ENCODE measurements around the gene MDP1.
"Not testable (repeated sequence)": the region's sequence is repeated elsewhere in the genome, so short reads cannot be mapped to it uniquely, and the experiment has no call there.

Gene MDP1

GRCh38 chr14:24219080-24219479, 3.2 kb upstream of the MDP1 start:
- H3K4me1 ChIP-seq (ENCODE audit: insufficient read depth, low read length): peaks cover 10% of the 10 kb centered on the region
- no peaks in the 10 kb centered on the region for H3K27me3 ChIP-seq (ENCODE audit: control insufficient read depth in 1 of 2, insufficient read depth in 2 of 2, low read length in 2 of 2)
- H3K27ac ChIP-seq (ENCODE audit: low read depth, low read length): no peak overlapping the region
- H3K4me3 ChIP-seq (ENCODE audit: low read depth in 1 of 2, low read length in 2 of 2): no peak overlapping the region
- no peaks in the 10 kb centered on the region for H3K9me3 ChIP-seq (ENCODE audit: low read length)
- H3K36me3 ChIP-seq (ENCODE audit: insufficient read depth, low read length): peaks cover 6% of the 10 kb centered on the region
- no peak overlapping the region for H3K9ac ChIP-seq (ENCODE audit: low read length)

GRCh38 chr14:24216876-24217275, 1.0 kb upstream of the MDP1 start:
- H3K27ac ChIP-seq (ENCODE audit: low read depth, low read length); H3K9me3 ChIP-seq (ENCODE audit: low read length); H3K27me3 ChIP-seq (ENCODE audit: control insufficient read depth in 1 of 2, insufficient read depth in 2 of 2, low read length in 2 of 2); H3K4me3 ChIP-seq (ENCODE audit: low read depth in 1 of 2, low read length in 2 of 2); H3K9ac ChIP-seq (ENCODE audit: low read length); H3K36me3 ChIP-seq (ENCODE audit: insufficient read depth, low read length): not testable (repeated sequence)
- peaks cover 17% of the 10 kb centered on the region for H3K4me1 ChIP-seq (ENCODE audit: insufficient read depth, low read length)

GRCh38 chr14:24216345-24216699, 456 bp upstream of the MDP1 start:
- Histone ChIP-seq H3K9me3 (ENCODE audit: low read length) (no peaks in the 10 kb centered on the region), H3K9ac (ENCODE audit: low read length) (no peak overlapping the region), H3K4me1 (ENCODE audit: insufficient read depth, low read length) (peaks cover 17% of the 10 kb centered on the region), H3K27me3 (ENCODE audit: control insufficient read depth in 1 of 2, insufficient read depth in 2 of 2, low read length in 2 of 2) (no peaks in the 10 kb centered on the region), H3K27ac (ENCODE audit: low read depth, low read length) (peak overlapping the region; percentile 90), H3K4me3 (ENCODE audit: low read depth in 1 of 2, low read length in 2 of 2) (peak overlapping the region in 1 of 2 donors; percentile 81), H3K36me3 (ENCODE audit: insufficient read depth, low read length) (peaks cover 6% of the 10 kb centered on the region)

GRCh38 chr14:24213866-24214662, 1.8 kb downstream of the MDP1 start:
- Histone ChIP-seq H3K27me3 (ENCODE audit: control insufficient read depth in 1 of 2, insufficient read depth in 2 of 2, low read length in 2 of 2) (no peaks in the 10 kb centered on the region), H3K4me1 (ENCODE audit: insufficient read depth, low read length) (peaks cover 17% of the 10 kb centered on the region), H3K36me3 (ENCODE audit: insufficient read depth, low read length) (peaks cover 22% of the 10 kb centered on the region), H3K9me3 (ENCODE audit: low read length) (no peaks in the 10 kb centered on the region), H3K27ac (ENCODE audit: low read depth, low read length) (peak overlapping the region; percentile 98), H3K4me3 (ENCODE audit: low read depth in 1 of 2, low read length in 2 of 2) (peak overlapping the region; percentile 50 to 74), H3K9ac (ENCODE audit: low read length) (peak overlapping the region; percentile 81)

GRCh38 chr14:24212924-24213865, 2.7 kb downstream of the MDP1 start, which contains the start of gene CHMP4A:
Gene CHMP4A, minus strand, starts transcription at chr14:24213488. Its CDS starts 49 bp downstream, at chr14:24213439.
- no peaks in the 10 kb centered on the region for H3K27me3 ChIP-seq (ENCODE audit: control insufficient read depth in 1 of 2, insufficient read depth in 2 of 2, low read length in 2 of 2)
- peaks cover 25% of the 10 kb centered on the region for H3K36me3 ChIP-seq (ENCODE audit: insufficient read depth, low read length)
- peak within 1 kb of the TSS; percentile 98 for H3K27ac ChIP-seq (ENCODE audit: low read depth, low read length)
- peaks cover 17% of the 10 kb centered on the region for H3K4me1 ChIP-seq (ENCODE audit: insufficient read depth, low read length)
- peak within 1 kb of the TSS; percentile 50 to 74 for H3K4me3 ChIP-seq (ENCODE audit: low read depth in 1 of 2, low read length in 2 of 2)
- peak within 1 kb of the TSS; percentile 81 for H3K9ac ChIP-seq (ENCODE audit: low read length)
- H3K9me3 ChIP-seq (ENCODE audit: low read length): no peaks in the 10 kb centered on the region

GRCh38 chr14:24211311-24211710, 4.6 kb downstream of the MDP1 start:
- Histone ChIP-seq H3K27ac (ENCODE audit: low read depth, low read length) (no peak overlapping the region), H3K9ac (ENCODE audit: low read length) (no peak overlapping the region), H3K4me3 (ENCODE audit: low read depth in 1 of 2, low read length in 2 of 2) (no peak overlapping the region), H3K27me3 (ENCODE audit: control insufficient read depth in 1 of 2, insufficient read depth in 2 of 2, low read length in 2 of 2) (no peaks in the 10 kb centered on the region), H3K9me3 (ENCODE audit: low read length) (no peaks in the 10 kb centered on the region), H3K4me1 (ENCODE audit: insufficient read depth, low read length) (peaks cover 16% of the 10 kb centered on the region), H3K36me3 (ENCODE audit: insufficient read depth, low read length) (peaks cover 41% of the 10 kb centered on the region)

GRCh38 chr14:24207625-24208024, 8.2 kb downstream of the MDP1 start:
- H3K9me3 ChIP-seq (ENCODE audit: low read length): no peaks in the 10 kb centered on the region
- peaks cover 50% of the 10 kb centered on the region for H3K36me3 ChIP-seq (ENCODE audit: insufficient read depth, low read length)
- H3K4me3 ChIP-seq (ENCODE audit: low read depth in 1 of 2, low read length in 2 of 2): no peak overlapping the region
- H3K4me1 ChIP-seq (ENCODE audit: insufficient read depth, low read length): no peaks in the 10 kb centered on the region
- H3K27me3 ChIP-seq (ENCODE audit: control insufficient read depth in 1 of 2, insufficient read depth in 2 of 2, low read length in 2 of 2): no peaks in the 10 kb centered on the region
- no peak overlapping the region for H3K9ac ChIP-seq (ENCODE audit: low read length)
- no peak overlapping the region for H3K27ac ChIP-seq (ENCODE audit: low read depth, low read length)

- no peak overlapping the region for H3K27ac ChIP-seq (ENCODE audit: low read depth, low read length)
- no peaks in the 10 kb centered on the region for H3K27me3 ChIP-seq (ENCODE audit: control insufficient read depth in 1 of 2, insufficient read depth in 2 of 2, low read length in 2 of 2)
- no peak overlapping the region for H3K9ac ChIP-seq (ENCODE audit: low read length)
- no peak overlapping the region for H3K4me3 ChIP-seq (ENCODE audit: low read depth in 1 of 2, low read length in 2 of 2)
- no peaks in the 10 kb centered on the region for H3K4me1 ChIP-seq (ENCODE audit: insufficient read depth, low read length)
- H3K36me3 ChIP-seq (ENCODE audit: insufficient read depth, low read length): peaks cover 50% of the 10 kb centered on the region
- H3K9me3 ChIP-seq (ENCODE audit: low read length): no peaks in the 10 kb centered on the region
Observed at GRCh38 chr14:24207104-24207551, 8.7 kb downstream of the MDP1 start.

- H3K4me1 ChIP-seq (ENCODE audit: insufficient read depth, low read length): no peaks in the 10 kb centered on the region
- H3K36me3 ChIP-seq (ENCODE audit: insufficient read depth, low read length): peaks cover 50% of the 10 kb centered on the region
- no peak overlapping the region for H3K4me3 ChIP-seq (ENCODE audit: low read depth in 1 of 2, low read length in 2 of 2)
- H3K9ac ChIP-seq (ENCODE audit: low read length): no peak overlapping the region
- no peak overlapping the region for H3K27ac ChIP-seq (ENCODE audit: low read depth, low read length)
- H3K27me3 ChIP-seq (ENCODE audit: control insufficient read depth in 1 of 2, insufficient read depth in 2 of 2, low read length in 2 of 2): no peaks in the 10 kb centered on the region
- no peaks in the 10 kb centered on the region for H3K9me3 ChIP-seq (ENCODE audit: low read length)
Observed at GRCh38 chr14:24206260-24207103, 9.4 kb downstream of the MDP1 start.

GRCh38 chr14:24204163-24205146, 11.4 kb downstream of the MDP1 start:
- H3K4me3 ChIP-seq (ENCODE audit: low read depth in 1 of 2, low read length in 2 of 2): no peak overlapping the region
- no peaks in the 10 kb centered on the region for H3K27me3 ChIP-seq (ENCODE audit: control insufficient read depth in 1 of 2, insufficient read depth in 2 of 2, low read length in 2 of 2)
- H3K27ac ChIP-seq (ENCODE audit: low read depth, low read length): no peak overlapping the region
- no peak overlapping the region for H3K9ac ChIP-seq (ENCODE audit: low read length)
- no peaks in the 10 kb centered on the region for H3K9me3 ChIP-seq (ENCODE audit: low read length)
- H3K4me1 ChIP-seq (ENCODE audit: insufficient read depth, low read length): no peaks in the 10 kb centered on the region
- H3K36me3 ChIP-seq (ENCODE audit: insufficient read depth, low read length): peaks cover 37% of the 10 kb centered on the region
